ENCODE measurements around the gene SUFU.
A peak's percentile ranks its signal among the peaks of the same experiment; 100 is the strongest.

SUFU gene

DNA sequence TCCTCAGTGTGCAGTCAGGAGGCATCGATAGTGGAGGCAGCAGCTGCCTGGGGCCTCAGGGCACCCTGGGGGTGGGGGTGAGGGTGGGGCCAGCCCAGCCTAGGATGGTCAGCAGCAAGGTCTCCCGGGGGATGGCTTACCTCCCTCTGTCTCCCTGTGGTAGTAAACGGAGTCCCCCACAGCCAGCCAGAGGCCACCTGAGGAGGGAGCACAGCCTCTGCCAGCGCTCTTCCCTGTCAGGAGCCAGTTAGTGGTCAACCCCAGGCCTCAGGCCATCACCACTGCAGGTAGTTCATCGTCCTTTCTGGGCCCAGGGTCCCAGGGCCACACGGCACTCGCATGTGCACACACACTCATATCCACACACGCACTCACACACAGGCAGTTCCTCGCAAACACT, 23.4 kb upstream of the SUFU start:
- DNase-seq (ENCODE audit: low read depth) = no peak
- TF ChIP-seq, protein P1, sequence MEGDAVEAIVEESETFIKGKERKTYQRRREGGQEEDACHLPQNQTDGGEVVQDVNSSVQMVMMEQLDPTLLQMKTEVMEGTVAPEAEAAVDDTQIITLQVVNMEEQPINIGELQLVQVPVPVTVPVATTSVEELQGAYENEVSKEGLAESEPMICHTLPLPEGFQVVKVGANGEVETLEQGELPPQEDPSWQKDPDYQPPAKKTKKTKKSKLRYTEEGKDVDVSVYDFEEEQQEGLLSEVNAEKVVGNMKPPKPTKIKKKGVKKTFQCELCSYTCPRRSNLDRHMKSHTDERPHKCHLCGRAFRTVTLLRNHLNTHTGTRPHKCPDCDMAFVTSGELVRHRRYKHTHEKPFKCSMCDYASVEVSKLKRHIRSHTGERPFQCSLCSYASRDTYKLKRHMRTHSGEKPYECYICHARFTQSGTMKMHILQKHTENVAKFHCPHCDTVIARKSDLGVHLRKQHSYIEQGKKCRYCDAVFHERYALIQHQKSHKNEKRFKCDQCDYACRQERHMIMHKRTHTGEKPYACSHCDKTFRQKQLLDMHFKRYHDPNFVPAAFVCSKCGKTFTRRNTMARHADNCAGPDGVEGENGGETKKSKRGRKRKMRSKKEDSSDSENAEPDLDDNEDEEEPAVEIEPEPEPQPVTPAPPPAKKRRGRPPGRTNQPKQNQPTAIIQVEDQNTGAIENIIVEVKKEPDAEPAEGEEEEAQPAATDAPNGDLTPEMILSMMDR (conservative IDR thresholded peaks at IDR 0.05; ENCODE audit: low read depth, low read length) = no peak
- H3K4me3 ChIP-seq (ENCODE audit: low read depth, low read length) = no peak overlapping the region

DNA sequence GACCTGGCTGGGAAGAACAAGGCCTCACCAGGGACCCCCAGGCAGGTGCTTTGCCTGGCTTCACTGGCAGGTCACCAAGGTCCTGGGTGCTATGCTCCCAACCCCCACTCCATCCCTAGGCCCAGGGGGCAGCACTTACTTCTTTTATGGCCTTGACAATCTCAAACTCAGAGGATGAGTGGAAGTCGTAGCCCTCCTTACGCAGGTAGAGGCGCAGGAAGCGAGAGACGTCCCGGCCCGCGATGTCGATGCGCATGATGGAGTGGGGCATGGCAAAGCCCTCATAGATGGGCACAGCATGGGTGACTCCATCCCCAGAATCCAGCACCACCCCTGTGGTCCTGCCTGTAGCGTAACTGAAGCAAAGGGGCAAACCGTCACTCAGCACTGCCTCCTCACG, 19.8 kb upstream of the SUFU start:
- DNase-seq (ENCODE audit: low read depth) = no peak
- TF ChIP-seq, protein P1 (conservative IDR thresholded peaks at IDR 0.05; ENCODE audit: low read depth, low read length) = no peak
- no peak overlapping the region for H3K4me3 ChIP-seq (ENCODE audit: low read depth, low read length)

DNA sequence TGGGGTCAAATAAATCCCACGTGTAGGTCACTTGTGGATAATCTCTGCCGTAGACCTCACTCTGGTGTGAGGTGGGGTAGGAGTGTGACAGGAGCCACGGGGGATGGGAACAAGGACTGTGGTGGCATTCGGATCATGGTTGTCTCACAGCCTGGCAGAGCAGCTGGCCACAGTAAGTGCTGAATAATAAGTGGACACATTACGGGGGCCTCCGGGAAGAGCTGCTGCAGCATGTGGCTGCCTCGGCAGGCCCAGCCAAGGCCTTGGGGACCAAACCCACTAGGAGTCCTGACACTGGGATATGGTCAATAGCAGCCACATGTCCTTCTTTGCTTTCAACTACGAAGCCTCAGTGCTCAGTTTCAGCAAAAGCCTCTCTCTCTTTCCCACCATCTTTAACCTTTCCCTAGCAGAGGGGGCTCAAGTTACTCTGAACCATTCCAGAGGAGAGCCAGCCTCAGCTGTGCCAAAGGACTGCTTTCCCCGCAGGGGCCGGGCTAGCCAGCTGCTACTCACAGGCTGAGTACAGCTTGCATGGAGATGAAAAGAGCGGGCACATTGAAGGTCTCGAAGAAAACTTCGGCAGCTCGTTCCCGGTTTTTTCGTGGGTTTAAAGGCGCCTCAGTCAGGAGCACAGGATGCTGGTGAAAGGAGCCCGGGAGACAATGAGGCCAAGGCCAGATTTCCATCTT, 18.5 kb upstream of the SUFU start:
- no peak overlapping the region for H3K4me3 ChIP-seq (ENCODE audit: low read depth, low read length)
- DNase-seq (ENCODE audit: low read depth) = no peak
- TF ChIP-seq, protein P1 (conservative IDR thresholded peaks at IDR 0.05; ENCODE audit: low read depth, low read length) = no peak

DNA sequence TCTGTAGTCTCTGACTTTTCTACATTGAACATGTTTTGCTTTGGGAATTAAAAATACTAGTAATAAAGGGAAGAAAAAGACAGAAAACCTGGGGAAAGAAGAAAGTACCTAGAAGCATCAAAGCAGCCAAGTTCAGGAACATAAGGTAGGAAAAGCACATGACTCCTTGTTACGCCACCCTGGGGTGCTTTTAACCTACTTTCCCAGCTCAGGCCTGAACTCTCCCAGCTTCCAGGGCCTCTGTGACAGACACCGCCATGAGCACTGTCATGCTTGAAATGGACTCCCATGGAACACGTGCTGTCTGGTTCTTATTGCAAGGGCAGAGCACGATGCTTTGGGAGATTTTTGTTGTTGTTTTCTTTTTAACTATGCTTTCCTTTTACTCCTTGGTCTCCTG, 12.6 kb upstream of the SUFU start:
- no peak overlapping the region for H3K4me3 ChIP-seq (ENCODE audit: low read depth, low read length)
- peak; percentile 21 for DNase-seq (ENCODE audit: low read depth)
- TF ChIP-seq, protein P1 (conservative IDR thresholded peaks at IDR 0.05; ENCODE audit: low read depth, low read length) = no peak

DNA sequence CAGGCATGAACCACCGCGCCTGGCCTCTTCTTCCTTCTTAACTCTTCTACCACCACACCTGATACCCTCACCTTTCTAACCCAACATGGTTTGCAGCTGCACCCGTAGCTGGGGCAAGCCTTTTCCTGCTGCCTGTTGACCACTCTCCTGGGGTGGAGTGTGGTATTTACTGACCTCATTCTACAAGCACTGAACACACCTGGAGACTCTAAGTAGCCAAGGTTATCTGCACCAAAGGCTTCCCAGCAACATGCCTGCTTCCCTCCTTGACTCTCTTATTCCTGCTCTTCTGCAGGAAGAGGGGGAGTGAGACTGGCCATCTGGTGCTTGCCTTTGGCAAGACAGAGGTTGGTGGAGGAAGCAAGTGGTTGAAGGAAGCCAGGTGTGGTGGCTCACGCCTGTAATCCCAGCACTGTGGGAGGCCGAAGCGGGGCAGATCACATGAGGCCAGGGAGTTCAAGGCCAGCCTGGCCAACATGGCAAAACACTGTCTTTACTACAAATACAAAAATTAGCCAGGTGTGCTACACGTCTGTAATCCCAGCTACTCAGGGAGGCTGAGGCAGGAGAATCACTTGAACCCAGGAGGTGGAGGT, 11.3 kb upstream of the SUFU start:
- no peak overlapping the region for H3K4me3 ChIP-seq (ENCODE audit: low read depth, low read length)
- TF ChIP-seq, protein P1 (conservative IDR thresholded peaks at IDR 0.05; ENCODE audit: low read depth, low read length) = no peak
- no peak for DNase-seq (ENCODE audit: low read depth)

DNA sequence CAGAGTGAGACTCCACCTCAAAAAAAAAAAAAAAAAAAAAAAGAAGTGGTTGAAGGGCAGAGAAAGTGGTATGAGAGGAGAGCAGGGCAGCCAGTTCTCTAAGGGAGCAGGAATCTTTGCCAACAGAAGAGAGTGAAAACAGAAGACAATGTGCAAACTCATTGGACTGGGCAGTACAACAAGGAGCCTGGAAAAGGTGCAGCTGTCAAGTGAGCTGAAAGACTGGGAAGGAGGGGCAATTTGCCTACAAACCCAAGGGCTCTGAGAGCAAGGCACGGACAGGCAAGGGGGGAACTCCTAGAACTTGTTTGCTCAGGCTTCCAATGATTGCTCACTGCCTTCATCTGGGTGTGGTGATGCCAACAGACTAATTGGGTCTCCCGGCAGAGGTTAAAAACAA, 10.8 kb upstream of the SUFU start:
- TF ChIP-seq, protein P1 (conservative IDR thresholded peaks at IDR 0.05; ENCODE audit: low read depth, low read length) = no peak
- no peak for DNase-seq (ENCODE audit: low read depth)
- no peak overlapping the region for H3K4me3 ChIP-seq (ENCODE audit: low read depth, low read length)

DNA sequence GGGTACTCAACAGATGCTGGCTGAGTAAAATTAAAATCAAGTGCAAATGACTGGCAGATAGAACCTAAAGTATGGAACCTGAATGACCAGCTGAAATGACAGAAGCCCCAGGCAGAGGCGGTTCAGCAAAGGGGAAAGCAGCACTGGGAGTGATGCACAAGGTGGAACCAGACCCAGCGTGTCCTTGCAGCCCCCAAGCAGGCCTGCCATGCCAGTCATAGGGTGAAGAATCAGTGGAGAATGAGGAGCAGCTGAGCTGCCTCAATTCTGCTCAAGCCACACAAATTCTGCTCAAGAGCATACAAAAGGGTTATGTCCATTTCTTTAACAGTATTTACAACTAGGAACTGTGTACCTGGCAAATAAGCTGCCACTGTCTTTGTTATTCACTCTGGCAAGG, 10.0 kb upstream of the SUFU start:
- no peak overlapping the region for H3K4me3 ChIP-seq (ENCODE audit: low read depth, low read length)
- no peak for DNase-seq (ENCODE audit: low read depth)
- TF ChIP-seq, protein P1 (conservative IDR thresholded peaks at IDR 0.05; ENCODE audit: low read depth, low read length) = no peak
